GM12873 (cell line): ENCODE results near the gene CRNKL1.

Source experiments
- TF ChIP-seq, protein P1 (sequence below): IDR thresholded peaks from 2 replicates; pipeline ENCODE4 v1.5.1; 2012; ENCODE audit warnings: low read depth, mild to moderate bottlenecking, moderate library complexity, low read length, control low read depth; ENCODE audit not compliant: insufficient read depth; ENCODE audit errors: missing control alignments

Gene CRNKL1

DNA sequence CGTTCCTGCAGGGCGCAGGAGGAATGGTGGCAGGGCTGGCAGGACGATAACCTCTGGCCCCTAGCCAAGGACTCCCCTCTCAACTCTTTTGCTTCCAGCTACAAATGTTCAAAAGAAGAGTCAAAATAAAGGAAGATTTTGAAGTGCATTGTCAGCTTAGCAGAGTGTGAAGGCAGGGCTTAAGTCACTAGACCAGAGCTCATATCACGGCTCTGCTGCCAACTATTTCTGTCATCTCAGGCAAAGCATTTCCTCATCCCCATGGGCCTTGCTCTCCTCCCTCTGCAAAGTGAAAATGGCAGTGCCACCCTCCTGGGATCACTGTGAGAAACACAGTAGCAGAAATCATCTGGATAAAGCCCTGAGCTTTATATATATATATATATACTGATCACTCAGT, 36.8 kb upstream of the CRNKL1 start:
- TF ChIP-seq, protein P1, sequence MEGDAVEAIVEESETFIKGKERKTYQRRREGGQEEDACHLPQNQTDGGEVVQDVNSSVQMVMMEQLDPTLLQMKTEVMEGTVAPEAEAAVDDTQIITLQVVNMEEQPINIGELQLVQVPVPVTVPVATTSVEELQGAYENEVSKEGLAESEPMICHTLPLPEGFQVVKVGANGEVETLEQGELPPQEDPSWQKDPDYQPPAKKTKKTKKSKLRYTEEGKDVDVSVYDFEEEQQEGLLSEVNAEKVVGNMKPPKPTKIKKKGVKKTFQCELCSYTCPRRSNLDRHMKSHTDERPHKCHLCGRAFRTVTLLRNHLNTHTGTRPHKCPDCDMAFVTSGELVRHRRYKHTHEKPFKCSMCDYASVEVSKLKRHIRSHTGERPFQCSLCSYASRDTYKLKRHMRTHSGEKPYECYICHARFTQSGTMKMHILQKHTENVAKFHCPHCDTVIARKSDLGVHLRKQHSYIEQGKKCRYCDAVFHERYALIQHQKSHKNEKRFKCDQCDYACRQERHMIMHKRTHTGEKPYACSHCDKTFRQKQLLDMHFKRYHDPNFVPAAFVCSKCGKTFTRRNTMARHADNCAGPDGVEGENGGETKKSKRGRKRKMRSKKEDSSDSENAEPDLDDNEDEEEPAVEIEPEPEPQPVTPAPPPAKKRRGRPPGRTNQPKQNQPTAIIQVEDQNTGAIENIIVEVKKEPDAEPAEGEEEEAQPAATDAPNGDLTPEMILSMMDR, result no peak

DNA sequence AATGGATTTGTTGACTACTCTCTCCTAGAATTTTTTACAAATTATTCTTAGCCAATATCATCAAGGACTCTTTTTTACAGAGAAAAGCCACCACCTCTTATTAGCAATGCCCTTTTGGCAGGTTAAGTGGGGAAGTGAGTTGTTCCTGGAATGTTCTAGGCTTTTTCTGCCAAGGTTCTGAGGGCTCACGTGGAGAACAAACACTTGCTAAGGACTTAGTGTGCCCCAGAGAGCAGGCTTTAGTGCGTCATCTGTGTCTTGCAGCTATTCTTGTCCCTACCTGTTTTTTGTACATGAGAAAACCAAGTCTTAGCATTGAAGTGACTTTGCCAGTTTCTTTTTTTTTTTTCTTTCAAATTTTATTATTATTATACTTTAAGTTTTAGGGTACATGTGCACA, 33.5 kb upstream of the CRNKL1 start:
- TF ChIP-seq, protein P1, result no peak

DNA sequence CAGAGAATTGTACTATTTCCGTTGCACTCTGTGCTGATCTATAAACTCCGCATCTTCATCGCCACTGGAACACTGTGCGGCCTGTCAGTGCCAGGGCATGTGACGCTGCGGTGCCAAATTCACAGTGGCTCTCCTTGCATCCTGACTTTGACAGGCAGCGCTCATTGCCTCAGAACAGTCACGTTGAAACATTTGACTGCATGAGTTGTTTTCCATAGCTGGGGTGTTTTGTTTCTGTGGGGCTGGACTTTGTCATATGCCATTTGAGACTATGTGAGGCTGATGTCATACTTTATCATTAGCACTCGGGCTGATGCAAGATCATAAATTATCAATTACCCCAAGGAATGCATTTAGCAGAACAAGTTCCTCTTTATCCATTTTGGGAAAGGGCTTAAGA, 32.8 kb upstream of the CRNKL1 start:
- TF ChIP-seq, protein P1, result no peak

DNA sequence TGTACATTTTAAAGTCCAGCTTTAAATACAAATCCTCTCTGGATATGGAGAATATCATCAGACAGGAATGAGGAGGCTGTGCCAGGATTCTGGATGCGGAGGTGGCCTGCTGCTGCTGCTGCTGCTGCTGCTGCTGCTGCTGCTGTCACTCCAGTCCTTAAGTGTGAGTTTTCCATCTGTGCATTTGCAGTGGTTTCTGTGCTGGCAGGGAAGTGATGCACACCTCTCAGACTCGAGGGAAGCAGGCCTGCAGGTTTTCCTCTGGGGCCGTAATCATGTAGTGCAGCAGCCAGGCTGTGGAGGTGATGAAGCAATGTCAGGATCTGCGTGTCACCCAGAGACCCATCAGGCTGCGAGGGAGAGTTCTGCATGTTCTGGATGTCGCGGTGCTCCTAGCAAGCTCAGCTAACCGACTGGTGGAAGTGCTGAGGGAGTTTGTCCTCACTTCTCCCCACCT, 32.1 kb upstream of the CRNKL1 start:
- TF ChIP-seq, protein P1, result no peak

DNA sequence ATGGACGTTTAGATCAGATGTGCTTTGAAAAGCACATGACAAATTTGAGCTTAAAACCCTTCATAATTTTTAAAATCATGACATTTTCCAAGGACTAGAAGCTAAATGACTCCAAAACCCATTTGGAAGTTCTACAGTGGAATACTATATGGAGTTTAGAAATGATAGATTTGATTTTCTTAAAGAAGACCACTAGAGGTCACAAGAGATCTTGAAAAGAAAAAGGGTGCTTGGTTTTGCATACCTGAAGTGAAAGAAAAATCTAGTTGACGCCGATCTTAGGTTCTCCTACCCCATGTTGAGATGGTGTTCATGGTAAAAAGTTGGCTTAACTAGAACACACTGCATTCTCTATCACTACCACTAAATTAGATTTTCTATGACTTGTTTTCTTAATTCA, 31.5 kb upstream of the CRNKL1 start:
- TF ChIP-seq, protein P1, result peak; percentile 44

DNA sequence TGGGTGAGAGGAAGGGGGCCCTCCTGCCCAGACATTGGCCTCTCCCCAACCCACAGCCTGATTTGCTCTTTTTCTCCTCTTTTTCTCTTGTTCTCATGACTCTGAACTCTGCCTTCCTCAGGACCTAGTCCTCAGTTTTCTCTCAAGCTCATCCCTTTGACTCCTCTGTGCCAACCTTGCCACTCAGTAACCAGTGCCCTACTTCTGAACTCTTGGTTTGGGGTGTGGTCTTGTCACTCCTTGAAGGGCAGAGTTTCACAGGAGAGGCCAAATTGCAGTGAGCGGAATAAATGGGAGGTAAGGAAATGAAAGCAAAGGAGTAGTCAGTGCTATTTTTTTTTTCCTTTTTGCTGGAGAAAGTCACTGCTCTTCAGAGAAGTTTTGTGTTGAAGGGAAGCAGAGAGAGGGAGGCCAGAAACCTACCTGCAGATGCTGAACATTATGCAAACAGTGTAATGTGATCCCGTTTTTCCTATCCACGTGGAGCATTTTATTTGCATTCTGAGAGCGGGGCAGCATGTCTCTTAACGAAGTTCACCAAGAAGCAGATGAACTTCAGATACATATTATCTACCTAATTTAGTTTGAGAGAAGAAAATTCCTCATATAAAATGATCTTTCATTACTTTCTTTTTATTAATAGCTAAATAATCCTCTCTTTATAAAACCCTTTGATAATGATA, 27.0 kb upstream of the CRNKL1 start:
- TF ChIP-seq, protein P1, result no peak

DNA sequence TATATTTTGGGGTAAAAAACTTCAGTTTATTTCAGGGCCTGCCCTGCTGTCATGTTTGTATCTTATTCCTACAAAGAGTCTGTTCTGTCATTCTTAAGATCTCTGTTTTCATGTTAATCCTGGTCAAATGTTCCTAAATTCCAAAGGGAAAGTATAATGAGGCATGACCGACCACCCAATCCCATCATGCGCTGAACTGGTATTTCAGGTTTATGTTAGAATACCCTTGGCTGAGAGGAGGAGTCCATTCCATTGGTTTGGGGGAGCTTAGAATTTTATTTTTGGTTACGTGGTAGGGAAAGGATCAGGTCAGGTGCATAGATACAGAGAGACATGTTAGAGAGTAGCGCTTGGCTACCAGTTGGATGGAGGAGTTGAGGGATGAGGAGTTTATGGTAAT, 25.8 kb upstream of the CRNKL1 start:
- TF ChIP-seq, protein P1, result no peak
